Measurements from ENCODE around the gene MUS81.

Gene MUS81, protein sequence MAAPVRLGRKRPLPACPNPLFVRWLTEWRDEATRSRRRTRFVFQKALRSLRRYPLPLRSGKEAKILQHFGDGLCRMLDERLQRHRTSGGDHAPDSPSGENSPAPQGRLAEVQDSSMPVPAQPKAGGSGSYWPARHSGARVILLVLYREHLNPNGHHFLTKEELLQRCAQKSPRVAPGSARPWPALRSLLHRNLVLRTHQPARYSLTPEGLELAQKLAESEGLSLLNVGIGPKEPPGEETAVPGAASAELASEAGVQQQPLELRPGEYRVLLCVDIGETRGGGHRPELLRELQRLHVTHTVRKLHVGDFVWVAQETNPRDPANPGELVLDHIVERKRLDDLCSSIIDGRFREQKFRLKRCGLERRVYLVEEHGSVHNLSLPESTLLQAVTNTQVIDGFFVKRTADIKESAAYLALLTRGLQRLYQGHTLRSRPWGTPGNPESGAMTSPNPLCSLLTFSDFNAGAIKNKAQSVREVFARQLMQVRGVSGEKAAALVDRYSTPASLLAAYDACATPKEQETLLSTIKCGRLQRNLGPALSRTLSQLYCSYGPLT

DNA sequence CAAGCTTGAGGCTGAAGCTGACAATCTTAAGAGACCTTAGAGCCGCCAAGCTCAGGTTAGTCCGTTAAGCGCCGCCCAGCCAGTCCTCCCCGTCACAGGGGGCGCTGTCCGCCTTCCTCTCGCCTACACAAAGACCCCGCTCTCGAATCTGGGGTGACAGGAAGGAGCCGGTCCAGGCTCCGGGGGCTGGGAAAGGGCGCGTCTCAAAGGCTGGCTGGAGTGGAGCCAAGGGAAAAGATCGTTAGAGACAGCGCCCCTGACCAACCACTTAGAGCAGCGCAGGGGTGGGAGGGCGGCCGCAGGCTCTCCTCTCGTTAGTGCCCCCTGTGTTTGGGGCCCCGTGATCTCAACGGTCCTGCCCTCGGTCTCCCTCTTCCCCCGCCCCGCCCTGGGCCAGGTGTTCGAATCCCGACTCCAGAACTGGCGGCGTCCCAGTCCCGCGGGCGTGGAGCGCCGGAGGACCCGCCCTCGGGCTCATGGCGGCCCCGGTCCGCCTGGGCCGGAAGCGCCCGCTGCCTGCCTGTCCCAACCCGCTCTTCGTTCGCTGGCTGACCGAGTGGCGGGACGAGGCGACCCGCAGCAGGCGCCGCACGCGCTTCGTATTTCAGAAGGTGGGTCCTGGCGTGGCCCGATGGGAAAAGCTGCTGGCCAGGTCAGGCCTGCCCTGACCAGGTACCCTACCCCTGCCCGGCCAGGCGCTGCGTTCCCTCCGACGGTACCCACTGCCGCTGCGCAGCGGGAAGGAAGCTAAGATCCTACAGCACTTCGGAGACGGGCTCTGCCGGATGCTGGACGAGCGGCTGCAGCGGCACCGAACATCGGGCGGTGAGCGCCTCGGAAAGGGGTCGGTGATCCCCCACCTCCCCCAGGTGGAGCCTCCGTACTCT, at the start of gene MUS81:
TSS of gene MUS81 (plus strand) at position 156 of the 887 bp plus-strand sequence. CDS start at position 477, 321 bp downstream.
- TF ChIP-seq, protein P1, sequence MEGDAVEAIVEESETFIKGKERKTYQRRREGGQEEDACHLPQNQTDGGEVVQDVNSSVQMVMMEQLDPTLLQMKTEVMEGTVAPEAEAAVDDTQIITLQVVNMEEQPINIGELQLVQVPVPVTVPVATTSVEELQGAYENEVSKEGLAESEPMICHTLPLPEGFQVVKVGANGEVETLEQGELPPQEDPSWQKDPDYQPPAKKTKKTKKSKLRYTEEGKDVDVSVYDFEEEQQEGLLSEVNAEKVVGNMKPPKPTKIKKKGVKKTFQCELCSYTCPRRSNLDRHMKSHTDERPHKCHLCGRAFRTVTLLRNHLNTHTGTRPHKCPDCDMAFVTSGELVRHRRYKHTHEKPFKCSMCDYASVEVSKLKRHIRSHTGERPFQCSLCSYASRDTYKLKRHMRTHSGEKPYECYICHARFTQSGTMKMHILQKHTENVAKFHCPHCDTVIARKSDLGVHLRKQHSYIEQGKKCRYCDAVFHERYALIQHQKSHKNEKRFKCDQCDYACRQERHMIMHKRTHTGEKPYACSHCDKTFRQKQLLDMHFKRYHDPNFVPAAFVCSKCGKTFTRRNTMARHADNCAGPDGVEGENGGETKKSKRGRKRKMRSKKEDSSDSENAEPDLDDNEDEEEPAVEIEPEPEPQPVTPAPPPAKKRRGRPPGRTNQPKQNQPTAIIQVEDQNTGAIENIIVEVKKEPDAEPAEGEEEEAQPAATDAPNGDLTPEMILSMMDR (IDR thresholded peaks at IDR 0.05; ENCODE audit: low read depth, low read length, missing control alignments): peak; percentile 90
- H3K27ac ChIP-seq: peak within 1 kb of the TSS; percentile 93
- DNase-seq: peak; percentile 96
- peaks cover 53% of the 10 kb centered on the region for H3K36me3 ChIP-seq (replicated peaks)
- H3K4me3 ChIP-seq (ENCODE audit: low read depth, low read length): peak within 1 kb of the TSS; percentile 89
- no peaks in the 10 kb centered on the region for H3K27me3 ChIP-seq (replicated peaks)
- in situ Hi-C loops (cut with HindIII; ENCODE audit: low pct_ligation_motif_present, low sequenced_read_pairs): no loop called here

DNA sequence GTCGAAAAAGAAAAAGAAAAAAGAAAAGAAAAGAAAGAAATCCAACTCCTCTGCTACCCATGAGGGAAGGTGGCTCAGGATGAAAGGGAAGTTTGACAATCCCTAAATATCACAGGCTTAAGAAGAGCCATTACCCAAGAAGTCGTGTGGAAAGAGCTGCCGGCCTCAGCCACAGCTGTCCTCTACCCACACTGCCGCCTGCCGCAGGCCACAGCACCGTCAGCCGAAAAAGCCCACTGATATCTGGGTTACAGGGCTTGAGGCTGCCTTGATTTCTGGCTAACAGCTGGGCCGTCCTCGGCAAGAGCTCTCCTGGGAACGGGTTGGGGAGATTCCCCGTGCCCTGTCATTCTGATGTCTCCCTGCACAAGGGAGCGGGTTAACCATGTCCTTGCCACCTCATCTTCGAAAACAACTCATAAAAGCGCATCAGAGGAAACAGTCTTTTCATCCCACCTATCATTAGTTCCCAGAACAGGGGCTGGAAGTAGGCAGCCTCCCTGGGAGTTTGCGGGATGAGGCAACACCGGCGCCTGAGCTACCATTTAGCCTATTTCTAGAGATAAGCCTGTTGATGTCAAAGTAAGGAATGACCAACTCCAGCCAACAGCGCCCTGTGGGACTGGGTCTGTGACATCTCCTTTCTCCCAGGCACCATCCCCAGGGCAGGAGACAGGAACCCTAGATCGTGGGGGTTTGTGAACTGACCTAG, 48.3 kb upstream of the MUS81 start:
- TF ChIP-seq, protein P1 (IDR thresholded peaks at IDR 0.05; ENCODE audit: low read depth, low read length, missing control alignments): no peak
- H3K4me3 ChIP-seq (ENCODE audit: low read depth, low read length): no peak overlapping the region
- in situ Hi-C loops (cut with HindIII; ENCODE audit: low pct_ligation_motif_present, low sequenced_read_pairs): no loop called here
- H3K27ac ChIP-seq: no peak overlapping the region
- no peaks in the 10 kb centered on the region for H3K36me3 ChIP-seq (replicated peaks)
- peaks cover 6% of the 10 kb centered on the region for H3K27me3 ChIP-seq (replicated peaks)
- DNase-seq: no peak

DNA sequence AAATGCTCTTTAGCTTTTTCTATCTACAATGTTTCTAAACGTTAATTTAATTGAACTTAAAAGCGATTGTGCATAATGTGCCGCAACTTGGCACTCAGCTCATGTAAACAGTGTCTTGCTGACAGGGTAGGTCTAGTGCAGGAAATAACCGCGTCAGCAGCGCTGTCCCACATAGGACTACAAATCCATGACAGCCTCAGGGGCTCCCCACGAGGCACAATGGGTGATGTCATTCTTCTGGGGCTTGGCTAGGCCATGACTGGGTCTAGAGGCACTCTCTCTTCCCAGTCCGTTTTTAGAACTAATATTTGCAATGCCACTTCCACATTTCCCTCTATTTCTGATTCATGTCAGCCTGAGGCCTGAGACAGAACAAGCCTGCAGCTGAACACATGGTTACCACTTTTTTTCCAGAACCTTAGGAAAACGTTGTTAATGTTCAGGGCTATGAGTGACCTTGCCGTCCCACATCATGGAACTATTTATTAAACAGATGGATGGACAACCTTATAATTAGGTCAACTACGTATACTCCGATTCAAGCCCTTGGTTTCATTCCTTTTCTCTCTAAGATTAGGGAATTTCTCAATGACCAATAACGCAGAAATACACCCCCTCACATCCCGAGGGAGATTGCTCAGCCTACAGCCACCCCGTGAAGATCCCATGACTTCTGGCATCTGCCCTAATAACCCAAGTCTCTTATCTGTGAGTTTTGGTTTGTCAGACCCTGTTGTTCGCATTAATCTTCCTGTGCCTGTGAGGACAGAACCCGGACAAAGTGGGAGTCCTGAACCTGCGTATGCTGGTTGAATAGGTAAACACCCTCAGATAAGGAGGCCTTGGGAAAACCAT, 45.9 kb upstream of the MUS81 start:
- peak overlapping the region; percentile 33 for H3K27ac ChIP-seq
- in situ Hi-C loops (cut with HindIII; ENCODE audit: low pct_ligation_motif_present, low sequenced_read_pairs): no loop called here
- H3K36me3 ChIP-seq (replicated peaks): no peaks in the 10 kb centered on the region
- DNase-seq: peak; percentile 65
- no peak overlapping the region for H3K4me3 ChIP-seq (ENCODE audit: low read depth, low read length)
- TF ChIP-seq, protein P1 (IDR thresholded peaks at IDR 0.05; ENCODE audit: low read depth, low read length, missing control alignments): no peak
- H3K27me3 ChIP-seq (replicated peaks): peaks cover 4% of the 10 kb centered on the region

DNA sequence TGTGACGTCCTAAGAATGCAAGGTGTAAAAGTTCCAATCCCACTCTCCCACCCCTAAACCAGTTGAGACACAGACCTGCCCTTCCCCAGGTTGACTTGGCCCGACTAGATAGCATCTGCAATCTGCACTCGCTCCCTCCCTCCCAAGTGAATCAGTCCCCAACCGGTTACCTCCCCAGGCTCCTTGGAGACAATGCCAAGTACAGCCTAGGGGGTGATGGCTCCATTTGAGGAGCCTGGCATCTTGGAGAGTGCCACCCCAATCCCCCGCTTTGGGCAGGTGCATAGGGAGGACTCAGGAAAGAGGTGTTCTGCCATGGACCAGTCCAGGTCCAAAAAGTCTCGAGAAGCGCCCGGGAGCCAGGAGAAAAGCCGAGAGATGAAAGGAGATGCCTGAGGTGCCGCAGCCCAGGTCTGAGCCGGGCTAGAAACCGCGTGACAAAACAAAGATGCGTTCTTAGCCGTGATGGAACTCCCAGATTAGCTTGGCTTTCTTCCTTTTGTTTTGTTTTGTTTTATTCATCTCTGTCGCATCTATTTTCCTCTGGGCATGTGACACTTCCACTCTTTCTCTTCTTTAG, 45.2 kb upstream of the MUS81 start:
- in situ Hi-C loops (cut with HindIII; ENCODE audit: low pct_ligation_motif_present, low sequenced_read_pairs): no loop called here
- no peak overlapping the region for H3K4me3 ChIP-seq (ENCODE audit: low read depth, low read length)
- peaks cover 4% of the 10 kb centered on the region for H3K27me3 ChIP-seq (replicated peaks)
- H3K27ac ChIP-seq: no peak overlapping the region
- no peaks in the 10 kb centered on the region for H3K36me3 ChIP-seq (replicated peaks)
- TF ChIP-seq, protein P1 (IDR thresholded peaks at IDR 0.05; ENCODE audit: low read depth, low read length, missing control alignments): no peak
- DNase-seq: no peak

All from brain microvascular endothelial cell (primary cell).